ENCODE measurements around the gene CTTN.
A peak's percentile ranks its signal among the peaks of the same experiment; 100 is the strongest.

The CTTN gene

DNA sequence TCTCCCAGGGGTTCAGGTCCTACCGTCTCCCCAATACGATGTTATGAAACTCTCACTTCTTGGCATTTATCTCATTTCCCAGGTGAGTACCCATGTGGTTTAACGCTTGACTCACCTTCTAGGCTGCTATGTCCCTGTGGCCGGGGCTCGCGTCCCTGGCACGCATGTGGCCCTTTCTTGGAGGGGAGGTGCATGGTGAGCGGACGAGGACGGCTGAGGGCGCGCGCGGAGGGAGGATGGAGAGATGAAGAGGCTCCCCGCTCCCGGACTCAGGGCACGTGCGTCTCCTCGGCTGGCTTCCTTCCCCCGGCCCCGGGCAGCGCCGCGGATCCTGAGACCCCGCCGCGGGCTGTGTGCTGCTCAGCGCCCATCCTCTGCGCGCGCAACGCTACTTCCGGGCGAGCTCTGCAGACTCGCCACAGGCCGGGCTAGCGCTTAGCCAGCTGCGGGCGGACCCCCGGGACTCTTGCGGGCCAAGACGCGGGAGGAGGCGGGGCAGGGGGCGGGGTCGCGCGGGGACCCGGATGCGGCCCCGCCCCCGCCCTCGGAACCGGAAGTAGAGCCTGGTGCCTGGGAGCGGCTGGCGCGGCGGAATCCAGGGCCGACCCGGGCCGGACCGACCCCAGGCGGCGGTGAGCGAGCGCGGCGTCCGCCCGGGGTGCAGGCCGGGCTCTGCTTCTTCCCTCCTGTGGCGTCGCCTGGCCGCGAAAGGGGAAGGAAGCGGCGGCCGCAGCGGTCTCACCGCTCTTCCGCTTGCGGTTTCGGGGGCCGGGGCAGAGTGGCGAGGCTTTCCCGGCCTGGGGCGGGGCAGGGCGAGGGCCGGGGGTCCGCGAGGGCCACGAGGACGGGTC, at the start of gene CTTN:
CTTN (plus strand) TSS at position 547 of the 851 bp plus-strand sequence. CDS start 8,769 bp downstream, outside the sequence.
- peak; percentile 28 to 74 for DNase-seq (ENCODE audit: low read depth in 1 of 2, low spot score in 1 of 2)

DNA sequence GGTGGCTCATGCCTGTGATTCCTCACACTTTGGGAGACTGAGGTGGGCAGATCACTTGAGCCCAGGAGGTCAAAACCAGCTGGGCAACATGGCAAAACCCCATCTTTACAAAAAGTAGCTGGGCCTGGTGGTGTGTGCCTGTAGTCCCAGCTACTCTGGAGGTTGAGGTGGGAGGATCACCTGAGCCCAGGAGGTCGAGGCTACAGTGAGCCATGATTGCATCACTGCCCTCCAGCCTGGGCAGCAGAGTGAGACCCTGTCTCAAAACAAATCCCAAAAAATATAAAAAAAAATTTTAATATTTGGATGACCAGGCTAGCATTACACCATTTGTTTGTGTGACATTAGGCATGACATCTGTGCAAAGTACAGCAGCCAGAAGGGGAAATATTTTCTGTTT, 49.7 kb upstream of the CTTN start:
- no peak for DNase-seq (ENCODE audit: low read depth in 1 of 2, low spot score in 1 of 2)

DNA sequence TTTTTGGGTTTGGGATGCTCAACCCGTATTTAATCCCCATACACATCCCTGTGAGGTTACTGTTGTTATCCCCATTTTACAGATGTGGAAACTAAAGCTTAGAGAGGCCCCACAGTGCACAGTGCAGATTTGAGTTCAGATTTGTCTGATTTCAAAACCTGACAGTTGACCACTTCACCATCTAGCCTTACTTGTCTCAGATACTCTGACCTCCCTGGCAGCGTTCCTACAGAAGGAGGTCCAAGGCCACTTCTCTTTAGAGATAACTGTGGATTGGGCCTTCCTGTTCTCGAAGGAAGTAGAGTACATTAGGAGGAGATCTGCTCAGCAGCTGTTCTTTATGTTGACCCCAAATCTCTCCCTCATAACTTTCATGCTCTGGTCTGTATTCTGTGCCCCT, 46.7 kb upstream of the CTTN start:
- no peak for DNase-seq (ENCODE audit: low read depth in 1 of 2, low spot score in 1 of 2)

DNA sequence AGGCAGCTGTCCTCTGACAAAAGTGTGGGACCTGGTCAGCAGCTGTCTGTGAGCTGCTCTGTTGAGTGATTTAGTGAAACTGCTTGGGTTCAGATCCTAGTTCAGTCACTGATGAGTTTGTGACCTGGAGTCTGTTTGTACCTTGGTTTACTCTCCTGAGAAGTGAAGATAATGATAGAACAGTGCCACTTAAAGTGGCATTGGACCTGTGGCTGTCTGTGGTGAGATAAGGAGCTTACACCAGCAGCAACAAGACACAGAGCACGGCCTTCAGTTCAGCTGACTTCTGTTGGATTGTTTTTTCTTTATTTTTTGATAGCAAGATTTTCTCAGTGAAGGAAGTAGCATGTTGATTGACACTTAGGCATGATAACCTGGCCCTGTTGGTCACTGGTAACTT, 46.2 kb upstream of the CTTN start:
- no peak for DNase-seq (ENCODE audit: low read depth in 1 of 2, low spot score in 1 of 2)

DNA sequence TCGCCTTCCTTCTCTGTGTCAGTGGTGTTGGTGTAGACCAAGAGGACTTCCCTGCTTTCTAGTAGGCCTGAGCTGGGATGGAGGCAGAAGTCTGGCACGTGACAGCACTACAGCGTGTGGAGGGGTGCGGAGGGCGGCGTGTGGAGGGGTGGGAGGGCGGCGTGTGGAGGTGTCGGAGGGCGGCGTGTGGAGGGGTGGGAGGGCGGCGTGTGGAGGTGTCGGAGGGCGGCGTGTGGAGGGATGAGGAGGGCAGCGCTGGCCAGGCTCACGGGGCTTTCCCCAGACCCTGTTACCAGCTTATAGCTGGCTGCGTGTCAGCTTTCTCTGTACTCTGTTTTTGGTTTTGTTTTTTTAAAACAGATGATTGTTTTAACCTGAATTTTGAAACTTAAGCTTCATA, 45.7 kb upstream of the CTTN start:
- no peak for DNase-seq (ENCODE audit: low read depth in 1 of 2, low spot score in 1 of 2)

DNA sequence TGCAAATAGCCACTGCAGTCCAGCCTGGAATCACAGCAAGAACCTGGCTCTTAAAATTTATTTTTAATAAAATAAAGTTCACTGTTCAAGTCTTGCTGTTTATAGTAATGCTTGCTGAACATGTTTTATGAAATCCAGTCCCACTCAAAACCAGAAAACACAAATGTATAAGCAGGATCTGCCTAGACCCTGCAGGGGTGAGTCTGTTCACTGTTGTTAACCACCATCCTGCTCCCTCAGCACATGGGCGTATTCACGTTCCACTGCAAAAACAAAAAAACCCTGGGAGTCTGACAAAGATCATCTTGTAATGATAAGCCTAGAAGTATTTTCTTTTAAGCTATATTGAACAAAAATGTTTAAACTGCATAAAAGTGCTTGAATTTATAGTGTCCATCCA, 45.0 kb upstream of the CTTN start:
- DNase-seq (ENCODE audit: low read depth in 1 of 2, low spot score in 1 of 2), result no peak

DNA sequence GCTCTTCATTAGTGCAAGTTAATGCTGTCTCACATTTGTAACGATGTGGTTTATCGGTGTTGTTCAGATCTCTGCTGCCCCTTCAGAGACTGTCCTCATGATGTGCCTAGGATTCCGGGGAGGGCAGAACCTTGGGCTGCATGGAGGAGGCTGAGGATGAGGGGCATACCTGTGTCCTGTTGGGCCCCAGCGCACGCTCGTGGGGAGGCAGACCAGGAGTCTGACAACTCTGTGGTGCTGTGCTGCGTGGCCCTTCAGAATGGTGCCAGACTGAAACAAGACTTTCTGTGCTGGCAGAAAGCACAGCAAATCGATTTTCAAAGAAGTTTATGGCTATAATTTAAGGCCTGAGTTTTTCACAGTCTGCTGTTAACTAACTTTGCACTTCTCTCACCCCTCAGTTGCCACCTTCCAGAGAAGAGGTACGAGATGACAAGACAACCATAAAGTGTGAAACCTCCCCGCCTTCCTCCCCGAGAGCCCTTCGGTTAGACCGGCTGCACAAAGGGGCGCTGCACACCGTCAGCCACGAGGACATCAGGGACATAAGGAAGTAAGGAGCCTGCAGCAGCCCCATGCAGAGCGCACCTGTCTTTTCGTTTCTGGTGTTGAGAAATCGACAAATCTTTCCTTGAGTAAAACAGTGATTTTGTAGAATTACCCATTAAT, 44.3 kb upstream of the CTTN start:
- no peak for DNase-seq (ENCODE audit: low read depth in 1 of 2, low spot score in 1 of 2)

DNA sequence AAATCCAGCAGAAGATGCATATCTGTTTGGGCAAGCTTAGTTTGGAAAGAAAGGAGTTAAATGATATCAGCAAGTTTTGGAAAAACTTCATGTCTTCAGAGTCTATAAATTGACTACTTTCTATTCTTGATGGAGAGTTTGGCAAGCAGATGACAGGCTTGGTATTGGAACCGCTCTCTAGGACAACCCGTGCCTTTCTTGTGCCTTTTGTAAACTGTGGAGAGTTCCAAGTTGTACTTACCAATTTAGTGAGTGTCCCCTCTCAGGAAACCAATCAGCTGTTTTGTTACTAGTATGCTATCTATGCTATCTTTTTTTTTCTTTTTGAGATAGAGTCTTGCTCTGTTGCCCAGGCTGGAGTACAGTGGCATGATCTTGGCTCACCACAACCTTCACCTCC, 43.7 kb upstream of the CTTN start:
- DNase-seq (ENCODE audit: low read depth in 1 of 2, low spot score in 1 of 2), result no peak

DNA sequence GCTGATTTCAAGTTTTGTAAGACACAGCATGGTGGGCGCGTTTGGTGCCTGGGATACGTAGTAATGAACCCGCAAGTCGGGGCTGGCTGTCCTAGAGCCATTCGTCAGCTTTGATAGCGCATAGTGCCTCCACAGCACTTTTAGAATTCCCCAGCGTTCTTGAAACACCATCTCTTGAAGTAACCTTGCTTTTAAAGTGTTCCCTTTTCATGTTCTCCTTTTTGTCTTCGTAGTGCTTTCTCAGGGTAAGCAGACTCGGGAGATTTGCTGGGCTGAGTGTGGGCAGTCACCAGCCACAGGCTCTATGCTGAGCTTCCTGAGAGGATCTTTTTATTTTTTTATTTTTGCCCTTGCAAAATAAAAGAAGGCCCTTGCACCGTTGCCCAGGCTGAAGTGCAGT, 39.6 kb upstream of the CTTN start:
- DNase-seq (ENCODE audit: low read depth in 1 of 2, low spot score in 1 of 2), result no peak

DNA sequence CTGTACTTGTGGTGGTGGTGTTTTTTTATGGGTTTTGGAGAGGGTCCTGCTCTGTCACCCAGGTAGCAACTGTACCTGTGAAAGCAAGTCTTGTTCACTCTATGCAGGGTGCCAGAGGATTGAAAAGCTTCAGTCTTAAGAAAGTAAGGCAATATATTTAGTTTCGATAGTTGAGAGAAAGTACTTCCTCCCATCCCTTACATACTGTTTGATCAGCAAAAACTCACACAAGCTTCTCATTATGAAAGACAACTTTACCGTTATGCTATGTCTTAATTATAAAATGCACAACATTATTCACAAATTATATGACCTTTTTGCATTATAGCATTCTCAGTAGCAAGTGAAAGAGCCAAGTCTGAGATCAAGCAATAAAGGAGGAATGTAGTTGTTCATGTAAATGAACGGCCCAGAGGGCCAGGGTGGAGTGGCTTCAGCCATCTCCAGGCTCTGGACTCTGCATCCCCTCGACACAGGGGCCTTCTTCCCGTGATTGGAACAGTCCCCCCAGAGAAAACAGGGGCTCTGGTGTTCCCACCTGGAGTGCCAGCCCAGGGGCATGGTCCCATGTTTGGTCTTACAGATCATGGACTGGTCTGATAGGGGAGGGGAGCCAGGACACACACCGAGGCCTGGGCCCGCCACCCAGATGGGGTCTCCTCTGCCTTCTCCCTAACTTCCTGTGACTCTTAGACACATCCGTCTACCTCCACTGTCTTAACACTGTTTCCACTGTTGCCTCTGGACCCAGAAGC, 38.7 kb upstream of the CTTN start:
- no peak for DNase-seq (ENCODE audit: low read depth in 1 of 2, low spot score in 1 of 2)

DNA sequence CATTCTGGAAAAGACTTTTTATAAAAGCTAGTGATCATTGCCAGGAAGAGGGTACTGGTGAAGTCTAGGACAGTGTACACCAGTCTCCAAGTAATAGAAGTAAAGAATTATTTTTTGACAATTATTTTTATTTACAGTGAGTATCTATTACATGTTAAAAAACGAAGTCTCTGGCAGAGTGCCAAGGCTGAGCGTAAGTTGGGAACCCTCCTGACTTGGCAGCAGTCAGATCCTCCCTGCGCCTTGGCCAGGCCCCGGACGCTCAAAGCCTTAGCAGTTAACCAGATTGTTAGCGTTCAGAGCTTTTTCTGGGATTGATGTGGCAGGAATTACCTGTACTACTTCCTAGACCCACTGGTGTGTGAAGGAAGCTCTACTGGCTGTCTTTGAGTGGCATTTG, 38.1 kb upstream of the CTTN start:
- DNase-seq (ENCODE audit: low read depth in 1 of 2, low spot score in 1 of 2), result no peak

DNA sequence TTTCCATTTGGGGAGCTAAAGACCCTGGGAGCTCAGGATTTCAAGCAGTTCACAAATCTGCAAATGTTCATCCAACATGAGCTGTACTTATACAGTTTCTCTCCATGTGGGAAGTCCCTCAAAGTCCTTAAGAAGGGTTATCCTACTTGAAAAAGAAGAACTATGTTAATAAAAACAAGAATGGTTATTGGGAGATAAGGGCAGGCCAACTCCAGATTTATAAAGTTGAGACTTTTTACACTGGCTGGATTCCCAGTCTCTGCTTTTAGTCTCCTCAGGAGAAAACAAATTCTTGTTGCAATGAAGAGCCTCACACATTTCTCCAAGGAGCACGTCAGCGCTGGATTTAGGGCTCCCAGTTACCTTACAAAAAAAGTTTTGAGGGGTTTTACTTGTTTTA, 34.2 kb upstream of the CTTN start:
- no peak for DNase-seq (ENCODE audit: low read depth in 1 of 2, low spot score in 1 of 2)

DNA sequence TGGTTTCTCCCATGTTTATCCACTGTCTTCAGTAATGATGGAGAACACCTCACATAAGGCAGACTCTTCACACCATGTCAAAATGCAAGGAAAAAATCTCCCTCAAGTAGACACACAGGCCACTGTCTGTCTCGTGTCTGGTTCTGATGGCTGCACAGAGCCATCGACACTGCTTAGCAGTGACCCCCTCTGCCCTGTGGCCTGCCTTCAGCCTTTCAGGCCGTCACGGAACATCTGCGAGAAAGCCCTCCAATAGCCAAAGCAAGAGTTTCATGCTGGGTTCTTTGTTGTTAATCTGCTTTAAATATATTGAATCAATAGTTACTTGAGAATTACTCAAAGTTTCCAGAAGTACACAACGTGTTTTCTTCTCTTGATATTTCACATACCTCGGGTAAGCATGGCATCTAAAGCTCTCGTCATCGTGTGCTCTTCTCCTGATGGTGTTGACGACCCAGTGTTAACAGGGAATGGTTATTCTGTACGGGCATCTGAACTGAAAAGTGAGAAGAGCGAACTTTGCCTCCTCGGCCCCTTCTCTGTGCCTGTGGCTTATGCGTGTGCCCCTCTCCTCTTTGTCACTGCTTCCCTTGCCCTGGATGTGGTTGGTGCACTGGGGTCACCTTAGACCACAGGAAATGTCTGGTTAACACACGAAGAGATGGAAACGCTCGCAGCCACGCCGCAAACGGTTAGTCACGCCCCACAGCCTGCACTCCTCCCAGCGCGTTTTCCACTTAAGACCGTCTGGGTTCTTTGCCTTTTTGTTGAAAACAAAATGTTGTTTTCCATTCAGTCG, 33.4 kb upstream of the CTTN start:
- DNase-seq (ENCODE audit: low read depth in 1 of 2, low spot score in 1 of 2), result peak; percentile 19 to 29

DNA sequence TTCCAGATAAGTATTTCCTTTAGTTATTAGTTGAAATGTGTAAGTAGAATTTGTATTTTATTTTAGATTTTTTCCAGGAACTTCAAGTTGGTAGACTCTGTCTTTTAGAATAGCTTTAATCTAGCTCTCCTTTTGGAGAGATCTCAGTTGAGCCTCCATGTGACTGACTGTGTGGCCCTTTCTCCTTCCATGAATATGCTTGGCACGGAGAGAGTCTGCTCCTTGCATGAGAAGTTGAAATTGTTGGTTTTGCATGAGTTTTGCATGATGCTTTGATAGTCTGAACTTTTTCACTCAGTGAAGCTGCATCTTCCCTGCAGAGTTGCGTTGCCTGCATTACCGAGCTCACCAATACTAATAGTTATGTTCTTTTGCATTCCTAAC, 32.8 kb upstream of the CTTN start:
- DNase-seq (ENCODE audit: low read depth in 1 of 2, low spot score in 1 of 2), result no peak

DNA sequence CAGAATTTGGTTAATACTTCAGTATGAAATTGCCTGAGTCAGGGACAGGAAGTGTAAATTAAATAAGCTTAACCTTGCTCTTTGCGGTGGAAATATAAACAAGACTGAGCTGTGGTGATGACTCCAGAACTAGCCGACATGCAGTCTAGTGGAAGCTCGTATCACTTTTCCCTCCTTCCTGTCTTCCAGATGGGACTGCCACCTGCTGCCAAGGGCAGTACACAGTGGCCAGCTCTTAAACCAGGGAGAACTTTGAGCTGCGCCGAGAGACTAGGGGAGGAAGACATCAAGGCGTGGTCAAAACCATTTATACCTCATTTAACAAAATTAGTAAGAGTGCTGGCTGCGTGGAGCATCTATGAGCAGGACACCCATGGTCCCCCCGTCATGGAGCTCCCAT, 31.3 kb upstream of the CTTN start:
- DNase-seq (ENCODE audit: low read depth in 1 of 2, low spot score in 1 of 2), result no peak

DNA sequence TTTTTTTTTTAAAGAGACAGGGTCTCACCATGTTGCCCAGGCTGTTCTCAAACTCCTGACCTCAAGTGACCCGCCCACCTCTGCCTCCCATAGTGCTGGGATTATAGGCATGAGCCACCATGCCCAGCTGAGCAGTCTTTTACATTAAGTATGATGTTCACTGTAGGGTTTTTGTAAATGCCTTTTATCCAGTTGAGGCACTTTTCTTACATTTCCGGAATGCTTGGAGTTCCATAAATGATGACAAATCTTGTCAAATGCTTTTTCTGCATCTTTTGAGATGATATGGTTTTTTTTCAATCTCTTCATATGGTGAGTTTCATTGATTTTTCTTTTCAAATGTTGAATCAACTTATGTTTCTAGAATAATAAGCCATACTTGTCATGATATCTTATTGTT, 29.4 kb upstream of the CTTN start:
- no peak for DNase-seq (ENCODE audit: low read depth in 1 of 2, low spot score in 1 of 2)

DNA sequence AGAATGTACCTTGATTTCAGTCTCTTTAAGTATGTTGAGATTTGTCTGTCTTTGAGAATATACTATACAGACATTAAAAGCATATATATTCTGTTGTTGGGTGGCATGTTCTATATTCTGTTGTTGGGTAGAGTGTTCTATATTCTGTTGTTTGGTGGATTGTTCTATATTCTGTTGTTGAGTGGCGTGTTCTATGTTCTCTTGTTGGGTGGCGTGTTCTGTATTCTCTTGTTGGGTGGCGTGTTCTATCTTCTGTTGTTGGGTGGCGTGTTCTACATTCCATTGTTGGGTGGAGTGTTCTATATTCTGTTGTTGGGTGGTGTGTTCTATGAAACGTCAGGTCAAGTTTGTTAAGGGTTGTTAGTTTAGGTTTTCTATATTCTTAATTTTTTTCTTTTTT, 27.1 kb upstream of the CTTN start:
- no peak for DNase-seq (ENCODE audit: low read depth in 1 of 2, low spot score in 1 of 2)

DNA sequence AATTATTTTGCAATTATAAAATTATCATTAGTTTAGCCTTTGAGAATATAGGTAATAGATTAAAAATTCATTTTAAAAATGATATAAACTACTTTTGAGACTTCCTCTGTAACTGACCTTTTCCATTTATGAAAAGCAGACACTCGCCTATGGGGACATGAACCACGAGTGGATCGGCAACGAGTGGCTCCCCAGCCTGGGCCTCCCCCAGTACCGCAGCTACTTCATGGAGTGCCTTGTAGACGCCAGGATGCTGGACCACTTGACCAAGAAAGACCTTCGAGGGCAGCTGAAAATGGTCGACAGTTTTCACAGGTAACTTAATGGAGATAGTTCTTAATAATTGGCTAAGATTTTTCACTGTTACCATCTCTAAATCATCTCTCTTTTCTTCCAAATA, 26.3 kb upstream of the CTTN start:
- no peak for DNase-seq (ENCODE audit: low read depth in 1 of 2, low spot score in 1 of 2)

DNA sequence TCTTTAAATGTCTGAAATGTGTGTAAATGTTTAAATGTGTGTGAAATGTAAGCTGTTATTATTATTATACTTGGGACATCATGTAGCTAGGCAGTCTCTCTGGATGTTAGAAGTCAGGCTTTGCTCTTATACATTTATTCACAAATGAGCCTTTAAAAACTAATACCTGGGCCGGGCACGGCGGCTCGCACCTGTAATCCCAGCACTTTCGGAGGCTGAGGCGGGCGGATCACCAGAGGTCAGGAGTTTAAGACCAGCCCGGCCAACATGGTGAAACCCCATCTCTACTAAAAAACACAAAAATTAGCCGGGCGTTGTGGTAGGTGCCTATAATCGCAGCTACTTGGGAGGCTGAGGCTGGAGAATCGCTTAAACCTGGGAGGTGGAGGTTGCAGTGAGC, 21.7 kb upstream of the CTTN start:
- no peak for DNase-seq (ENCODE audit: low read depth in 1 of 2, low spot score in 1 of 2)

DNA sequence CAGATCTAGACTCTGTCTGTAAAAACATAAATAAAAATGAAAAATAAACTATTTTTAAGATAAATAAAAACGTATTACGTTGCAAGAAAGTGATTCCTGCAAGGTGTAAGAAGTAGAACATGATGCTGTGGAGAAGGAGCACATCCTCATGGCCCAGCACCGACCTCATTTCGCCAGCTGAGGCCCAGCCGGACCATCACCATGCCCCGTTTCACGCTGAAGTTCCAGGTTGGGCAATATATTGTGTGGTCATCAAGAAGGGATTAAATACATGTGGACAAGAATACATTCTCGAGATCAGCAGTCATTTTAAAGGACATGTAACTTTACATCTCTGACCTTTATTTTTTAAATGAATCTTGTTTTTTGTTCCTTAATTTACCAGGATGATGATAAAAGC, 20.7 kb upstream of the CTTN start:
- DNase-seq (ENCODE audit: low read depth in 1 of 2, low spot score in 1 of 2), result no peak

DNA sequence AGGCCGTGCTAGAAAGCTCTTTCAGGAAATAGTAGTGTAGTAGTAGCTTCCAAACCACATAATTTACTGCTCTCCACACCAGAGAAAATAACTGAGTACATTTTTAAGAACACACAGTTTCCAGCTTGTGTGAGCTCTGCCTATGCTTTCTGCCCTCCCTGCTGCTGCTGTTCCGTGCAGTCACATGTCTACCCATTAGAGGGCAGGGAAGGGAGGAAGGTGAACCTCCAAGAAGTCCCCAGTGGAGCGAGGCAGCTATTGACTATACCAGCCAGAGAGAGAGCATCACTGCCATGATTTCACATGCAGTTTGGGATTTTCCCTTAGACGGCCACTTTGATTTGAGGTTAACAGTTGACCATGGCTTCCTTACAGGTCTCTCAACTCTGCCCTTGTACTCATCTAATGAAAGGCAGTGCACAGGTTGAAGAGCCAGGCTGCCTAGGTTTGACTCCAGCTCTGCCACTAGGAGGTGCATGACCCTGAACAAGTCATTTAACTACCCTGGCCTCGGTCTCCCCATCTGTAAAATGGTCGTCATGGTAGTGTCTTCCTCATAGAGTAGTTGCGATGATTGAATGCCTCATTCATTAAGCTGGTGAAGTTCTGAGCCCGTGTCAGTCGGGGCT, 19.7 kb upstream of the CTTN start:
- no peak for DNase-seq (ENCODE audit: low read depth in 1 of 2, low spot score in 1 of 2)
